HEK293 (cell line): Measurements from ENCODE around the gene MLEC.
A peak's percentile ranks its signal among the peaks of the same experiment; 100 is the strongest.

Experiments
- BCL11A ChIP-seq: fragments of 450-650 bp; formaldehyde crosslinking; IDR thresholded peaks from 2 replicates; pipeline ENCODE4 v1.5.1; 2016; ENCODE audit warnings: low read depth, missing biosample characterization, missing genetic modification characterization
- BCL11B ChIP-seq: fragments of 450-650 bp; formaldehyde crosslinking; IDR thresholded peaks from 2 replicates; pipeline ENCODE4 v1.5.1; 2016; ENCODE audit warnings: low read depth, missing biosample characterization, missing genetic modification characterization
- FEZF1 ChIP-seq: fragments of 450-650 bp; formaldehyde crosslinking; IDR thresholded peaks from 2 replicates; pipeline ENCODE4 v1.5.1; 2016; ENCODE audit warnings: missing biosample characterization, missing genetic modification characterization
- GLI2 ChIP-seq: fragments of 450-650 bp; formaldehyde crosslinking; IDR thresholded peaks from 2 replicates; pipeline ENCODE4; 2017; ENCODE audit warnings: missing biosample characterization, missing genetic modification characterization, low read depth, borderline replicate concordance
- HOXC10 ChIP-seq: sonication (generic); formaldehyde crosslinking; IDR thresholded peaks from 2 replicates; pipeline ENCODE4 v1.8.1; 2023; ENCODE audit warnings: mild to moderate bottlenecking, missing genetic modification reagents
- SCRT1 ChIP-seq: fragments of 450-650 bp; formaldehyde crosslinking; IDR thresholded peaks from 2 replicates; pipeline ENCODE4 v1.5.1; 2016; ENCODE audit warnings: missing biosample characterization, missing genetic modification characterization, borderline replicate concordance
- SETDB1 ChIP-seq: IDR thresholded peaks from one replicate; pipeline ENCODE4 v1.6.1; 2017; ENCODE audit warnings: mild to moderate bottlenecking, low read length, moderate library complexity, mixed read lengths; ENCODE audit not compliant: insufficient read length
- TRIM28 ChIP-seq: IDR thresholded peaks from 2 replicates; pipeline ENCODE4 v1.6.1; 2011; ENCODE audit warnings: low read length, control low read depth, borderline replicate concordance
- TSHZ1 ChIP-seq: fragments of 450-650 bp; formaldehyde crosslinking; IDR thresholded peaks from 2 replicates; pipeline ENCODE4 v1.5.1; 2016; ENCODE audit warnings: missing biosample characterization, missing genetic modification characterization, borderline replicate concordance
- WT1 ChIP-seq: fragments of 450-650 bp; formaldehyde crosslinking; IDR thresholded peaks from 2 replicates; pipeline ENCODE4 v1.5.1; 2016; ENCODE audit warnings: missing biosample characterization, missing genetic modification characterization
- YY2 ChIP-seq: fragments of 450-650 bp; formaldehyde crosslinking; IDR thresholded peaks from 2 replicates; pipeline ENCODE4 v1.5.1; 2016; ENCODE audit warnings: missing biosample characterization, missing genetic modification characterization
- ZBTB10 ChIP-seq: fragments of 450-650 bp; formaldehyde crosslinking; IDR thresholded peaks from 2 replicates; pipeline ENCODE4 v1.5.1; 2016; ENCODE audit warnings: missing biosample characterization, missing genetic modification characterization
- ZBTB11 ChIP-seq: fragments of 450-650 bp; formaldehyde crosslinking; conservative IDR thresholded peaks from 2 replicates; pipeline ENCODE4 v1.5.1; 2016; ENCODE audit warnings: low read depth, missing biosample characterization, missing genetic modification characterization
- ZBTB20 ChIP-seq: fragments of 450-650 bp; formaldehyde crosslinking; IDR thresholded peaks from 2 replicates; pipeline ENCODE4 v1.5.1; 2016; ENCODE audit warnings: missing biosample characterization, missing genetic modification characterization
- ZBTB8A ChIP-seq: fragments of 450-650 bp; formaldehyde crosslinking; IDR thresholded peaks from 2 replicates; pipeline ENCODE4 v1.5.1; 2016; ENCODE audit warnings: missing biosample characterization, missing genetic modification characterization
- ZNF10 ChIP-seq: fragments of 450-650 bp; formaldehyde crosslinking; IDR thresholded peaks from 2 replicates; pipeline ENCODE4 v1.5.1; 2017; ENCODE audit warnings: missing biosample characterization, missing genetic modification characterization
- ZNF184 ChIP-seq: fragments of 450-650 bp; IDR thresholded peaks from 2 replicates; pipeline ENCODE4 v1.5.1; 2018; ENCODE audit warnings: missing biosample characterization, mild to moderate bottlenecking, missing genetic modification characterization
- ZNF2 ChIP-seq: fragments of 450-650 bp; formaldehyde crosslinking; IDR thresholded peaks from 2 replicates; pipeline ENCODE4 v1.5.1; 2016; ENCODE audit warnings: missing biosample characterization, missing genetic modification characterization
- ZNF324 ChIP-seq: fragments of 450-650 bp; formaldehyde crosslinking; IDR thresholded peaks from 2 replicates; pipeline ENCODE4 v1.5.1; 2016; ENCODE audit warnings: missing biosample characterization, missing genetic modification characterization
- ZNF341 ChIP-seq: fragments of 450-650 bp; formaldehyde crosslinking; IDR thresholded peaks from 2 replicates; pipeline ENCODE4; 2016; ENCODE audit warnings: low read depth, missing biosample characterization, missing genetic modification characterization
- ZNF354C ChIP-seq: fragments of 450-650 bp; formaldehyde crosslinking; IDR thresholded peaks from 2 replicates; pipeline ENCODE4 v1.5.1; 2016; ENCODE audit warnings: missing biosample characterization, missing genetic modification characterization, low read depth, borderline replicate concordance
- ZNF394 ChIP-seq: fragments of 450-650 bp; formaldehyde crosslinking; IDR thresholded peaks from 2 replicates; pipeline ENCODE4 v1.5.1; 2016; ENCODE audit warnings: missing biosample characterization, missing genetic modification characterization, mild to moderate bottlenecking, moderate library complexity, borderline replicate concordance
- ZNF501 ChIP-seq: fragments of 450-650 bp; formaldehyde crosslinking; IDR thresholded peaks from 2 replicates; pipeline ENCODE4 v1.5.1; 2016; ENCODE audit warnings: missing biosample characterization, missing genetic modification characterization
- ZNF544 ChIP-seq: fragments of 450-650 bp; formaldehyde crosslinking; IDR thresholded peaks from 2 replicates; pipeline ENCODE4 v1.5.0; 2017; ENCODE audit warnings: missing biosample characterization, missing genetic modification characterization
- ZNF555 ChIP-seq: fragments of 450-650 bp; formaldehyde crosslinking; conservative IDR thresholded peaks from 2 replicates; pipeline ENCODE4 v1.5.1; 2017; ENCODE audit warnings: missing biosample characterization, mild to moderate bottlenecking, missing genetic modification characterization, inconsistent platforms
- ZNF621 ChIP-seq: fragments of 450-650 bp; formaldehyde crosslinking; IDR thresholded peaks from 2 replicates; pipeline ENCODE4 v1.5.1; 2017; ENCODE audit warnings: missing biosample characterization, missing genetic modification characterization
- ZNF624 ChIP-seq: fragments of 450-650 bp; formaldehyde crosslinking; IDR thresholded peaks from 2 replicates; pipeline ENCODE4 v1.5.1; 2017; ENCODE audit warnings: missing biosample characterization, missing genetic modification characterization
- ZNF664 ChIP-seq: fragments of 450-650 bp; formaldehyde crosslinking; IDR thresholded peaks from 2 replicates; pipeline ENCODE4 v1.5.1; 2016; ENCODE audit warnings: missing biosample characterization, missing genetic modification characterization
- ZNF704 ChIP-seq: fragments of 450-650 bp; formaldehyde crosslinking; IDR thresholded peaks from 2 replicates; pipeline ENCODE4 v1.5.1; 2016; ENCODE audit warnings: missing biosample characterization, missing genetic modification characterization
- ZNF707 ChIP-seq: fragments of 450-650 bp; formaldehyde crosslinking; IDR thresholded peaks from 2 replicates; pipeline ENCODE4 v1.5.1; 2016; ENCODE audit warnings: missing biosample characterization, missing genetic modification characterization
- ZNF785 ChIP-seq: fragments of 450-650 bp; formaldehyde crosslinking; IDR thresholded peaks from 2 replicates; pipeline ENCODE4 v1.5.1; 2016; ENCODE audit warnings: missing biosample characterization, missing genetic modification characterization

The MLEC gene

GRCh38 chr12:120725659-120726509 lies 38.9 kb downstream of the MLEC start, which contains the start of gene ACADS (continued):
- TF ChIP-seq ZNF341 (tag by site-specific recombination) (peak; percentile 64), SETDB1 (no peak), ZNF664 (no peak), ZNF184 (no peak), WT1 (tag by site-specific recombination) (no peak), ZBTB10 (tag by site-specific recombination) (no peak), ZNF704 (tag by site-specific recombination) (no peak), ZNF624 (no peak), TRIM28 (no peak), ZBTB11 (tag by site-specific recombination) (no peak; the same call in 1 of the 2 replicates), ZNF2 (tag by site-specific recombination) (no peak), ZNF10 (tag by site-specific recombination) (no peak), ZBTB8A (peak; percentile 53), ZNF707 (tag by site-specific recombination) (no peak), ZNF621 (tag by site-specific recombination) (no peak), ZNF354C (no peak), ZNF501 (tag by site-specific recombination) (no peak), ZBTB20 (peak; percentile 58; the same call in 1 of the 2 replicates), ZNF555 (tag by site-specific recombination) (no peak), BCL11A (tag by site-specific recombination) (no peak), ZNF544 (tag by site-specific recombination) (no peak), SCRT1 (tag by site-specific recombination) (peak; percentile 85), BCL11B (tag by site-specific recombination) (no peak), ZNF785 (tag by site-specific recombination) (no peak), ZNF324 (tag by site-specific recombination) (no peak), HOXC10 (CRISPR knock-in tag) (no peak), GLI2 (no peak), YY2 (tag by site-specific recombination) (peak; percentile 56; the same call in 1 of the 2 replicates), FEZF1 (tag by site-specific recombination) (no peak), TSHZ1 (tag by site-specific recombination) (no peak), ZNF394 (tag by site-specific recombination) (no peak)
